GM21825 (cell line): ENCODE data around the gene AMPH.

Experiments
- ATAC-seq: cut with Tn5 transposase; IDR thresholded peaks from one replicate; pipeline ENCODE4 v1.9.1; 2021; ENCODE audit warnings: mild to moderate bottlenecking, moderate library complexity; ENCODE audit not compliant: unreplicated experiment

Gene AMPH

DNA sequence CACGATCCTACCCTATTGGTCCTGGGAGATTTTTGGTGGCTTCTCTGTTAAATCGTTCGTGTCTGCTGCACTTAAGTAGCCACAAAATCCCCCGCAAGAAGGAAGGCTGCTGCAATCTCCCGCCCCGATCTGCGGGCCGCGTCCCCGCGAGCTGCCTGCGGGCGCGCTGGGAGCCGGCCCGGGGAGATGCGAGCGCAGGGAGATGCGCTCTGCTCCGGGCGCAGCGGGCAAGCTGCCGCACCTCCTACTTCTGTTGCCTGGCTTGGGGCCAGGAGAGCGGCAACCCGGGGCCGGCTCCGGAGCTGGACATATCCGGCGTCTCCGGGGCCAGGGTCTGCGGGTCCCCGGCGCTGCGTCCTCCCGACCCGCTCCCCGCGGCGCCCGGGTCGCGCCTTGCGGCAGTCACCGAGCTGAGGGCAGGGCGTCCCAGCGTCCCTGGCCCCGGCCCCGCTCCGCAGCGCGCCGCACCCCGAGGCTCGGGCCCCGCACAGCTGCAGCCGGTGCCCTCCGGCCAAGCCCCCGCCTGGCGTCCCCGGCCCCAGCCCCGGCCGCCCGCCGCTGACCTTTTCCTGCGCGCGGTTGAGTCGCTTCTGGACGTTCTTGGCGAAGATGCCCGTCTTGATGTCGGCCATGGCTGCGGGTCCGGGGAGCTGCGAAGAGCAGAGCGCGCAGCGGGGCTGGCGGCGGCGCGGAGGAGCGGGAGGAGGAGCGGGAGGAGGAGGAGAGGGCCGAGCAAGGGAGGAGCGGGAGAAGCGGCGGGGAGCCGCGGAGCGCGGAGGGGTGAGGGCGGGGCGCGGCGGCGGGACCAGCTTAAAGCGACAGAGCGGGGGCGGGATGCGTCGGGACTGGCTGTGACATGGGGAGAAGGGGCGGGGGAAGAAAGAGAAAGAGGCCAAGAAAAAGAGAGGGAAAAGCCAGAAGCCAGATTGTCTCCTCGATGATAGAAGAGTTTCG, at the start of gene AMPH:
AMPH (minus strand) TSS at position 654 of the 954 bp plus-strand sequence; CDS start at position 632, 22 bp downstream.
- ATAC-seq = no peak

- ATAC-seq = no peak
These were observed 48.2 kb upstream of the AMPH start for GRCh38 chr7:38679419-38679818.

GRCh38 chr7:38678698-38679054, 47.5 kb upstream of the AMPH start:
- no peak for ATAC-seq

DNA sequence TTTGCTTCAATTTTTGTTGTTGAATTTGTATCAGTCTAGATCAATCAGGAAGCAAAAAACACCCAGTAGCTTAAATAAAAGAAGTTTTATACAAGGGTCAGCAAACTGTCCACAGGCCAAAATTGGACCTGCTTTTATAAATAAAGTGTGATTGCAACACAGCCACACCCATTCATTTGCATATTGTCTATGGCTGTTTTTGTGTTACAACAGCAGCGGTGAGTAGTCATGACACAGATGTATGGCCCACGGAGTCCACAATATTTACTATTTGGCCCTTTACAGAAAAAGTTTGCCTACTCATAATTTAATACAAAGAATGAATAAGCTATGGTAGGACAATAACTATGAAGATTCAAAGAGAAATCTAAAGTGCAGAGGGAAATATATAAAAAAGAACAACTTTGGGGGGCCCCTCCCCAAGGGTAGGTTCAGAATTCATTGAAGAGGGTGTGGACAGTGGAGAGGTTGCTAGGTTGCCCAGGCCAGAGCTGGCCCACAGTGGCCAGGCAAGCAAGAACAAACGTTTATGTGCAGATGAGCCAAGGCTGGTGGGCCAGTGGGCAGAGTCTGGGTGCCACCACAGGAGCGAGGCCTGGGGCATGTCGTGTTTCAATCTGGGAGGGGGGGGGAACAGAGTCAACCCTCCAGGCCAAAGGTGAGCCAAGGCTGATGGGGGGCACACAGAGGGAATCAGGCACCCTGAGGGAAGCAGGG, 47.0 kb upstream of the AMPH start:
- ATAC-seq = no peak

DNA sequence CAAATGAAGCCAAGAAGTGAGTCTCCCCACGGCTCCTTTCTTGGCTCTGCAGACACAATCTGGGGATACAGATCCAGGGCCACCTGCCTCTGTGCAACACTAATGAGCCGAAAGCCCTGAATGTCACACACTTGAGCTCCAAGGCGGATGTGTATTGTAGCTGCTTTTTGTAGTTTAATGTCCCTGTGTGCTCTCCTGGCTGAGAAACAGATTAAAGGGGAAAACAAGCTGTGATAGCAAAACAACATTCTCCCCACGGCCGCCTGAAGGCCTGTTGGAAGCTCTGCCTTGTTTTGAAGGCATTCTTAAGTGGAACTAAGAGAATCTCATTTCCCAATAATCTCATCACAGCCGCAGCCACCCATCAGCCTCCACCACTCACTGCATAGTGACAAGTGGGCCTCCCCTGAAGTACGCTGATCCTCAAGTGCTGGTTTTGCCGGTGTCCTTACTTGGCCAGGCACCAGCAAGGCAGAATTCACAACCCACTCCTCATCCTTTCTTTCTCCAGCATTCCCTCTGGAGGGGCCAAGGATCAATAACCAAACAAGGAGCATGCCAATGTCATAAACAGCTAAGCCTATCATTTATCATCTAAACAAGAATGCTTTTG, 44.4 kb upstream of the AMPH start:
- no peak for ATAC-seq

DNA sequence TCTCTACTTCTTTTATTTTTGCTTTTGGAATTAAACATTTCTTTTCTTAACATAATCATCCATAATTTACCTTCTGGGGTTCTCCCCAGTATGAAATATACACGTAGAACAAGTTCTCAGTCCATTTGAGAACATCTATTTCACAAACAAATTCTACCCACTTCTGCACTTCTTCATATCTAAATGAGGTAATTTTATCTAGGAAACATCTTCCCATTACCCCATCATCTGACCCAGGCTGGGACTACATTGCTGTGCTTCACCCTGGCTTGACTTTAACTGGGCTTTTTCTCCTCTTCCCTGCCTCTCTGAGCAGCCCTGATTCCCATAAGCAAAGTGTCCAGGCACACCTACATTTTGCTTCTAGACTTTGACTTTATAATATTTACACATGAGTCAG, 43.3 kb upstream of the AMPH start:
- ATAC-seq = no peak

DNA sequence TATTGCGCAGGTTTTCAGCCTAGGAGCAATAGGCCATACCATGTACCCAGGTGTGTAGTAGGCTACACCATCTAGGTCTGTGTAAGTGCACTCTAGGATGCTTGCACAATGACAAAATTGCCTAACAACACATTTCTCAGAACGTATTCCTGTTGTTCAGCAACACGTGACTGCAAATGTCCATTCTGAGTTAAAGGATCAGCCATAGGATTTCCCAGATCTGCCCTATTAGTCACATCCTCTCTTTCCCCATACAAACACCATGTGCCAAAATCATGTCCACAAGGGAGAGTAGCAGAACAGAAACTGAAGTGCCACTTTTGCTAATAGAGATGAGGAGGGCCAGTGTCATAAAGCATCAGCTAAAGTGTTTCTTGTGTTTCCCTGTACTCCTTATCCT, 42.6 kb upstream of the AMPH start:
- ATAC-seq = no peak

GRCh38 chr7:38671911-38672905, 41.0 kb upstream of the AMPH start:
- peak; percentile 69 for ATAC-seq

DNA sequence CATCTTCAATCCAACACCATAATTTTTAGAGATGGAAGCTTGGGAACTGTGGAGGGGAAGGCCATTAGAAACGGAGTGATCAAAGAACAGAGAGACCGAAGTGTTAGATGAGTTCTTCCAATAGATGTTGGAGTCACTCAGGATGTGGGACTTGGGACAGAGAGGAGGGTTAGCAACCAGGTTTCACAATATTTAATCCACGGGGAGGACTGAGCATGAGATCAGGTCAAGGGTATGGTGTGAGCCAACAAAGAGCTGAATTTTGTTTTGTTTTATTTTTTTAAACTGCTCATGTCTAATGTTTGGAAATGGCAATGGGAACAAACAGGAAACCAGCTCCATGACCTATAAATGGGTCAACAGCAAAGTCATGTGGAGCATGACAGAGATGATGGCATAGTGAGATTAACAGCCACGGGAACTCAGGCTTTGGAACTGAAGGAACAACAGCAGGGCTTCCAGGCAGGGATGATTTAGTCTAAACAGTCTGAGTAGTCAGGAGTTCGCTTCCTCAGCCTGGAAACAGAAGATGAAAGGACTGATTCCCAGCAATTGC, 38.9 kb upstream of the AMPH start:
- ATAC-seq = no peak

DNA sequence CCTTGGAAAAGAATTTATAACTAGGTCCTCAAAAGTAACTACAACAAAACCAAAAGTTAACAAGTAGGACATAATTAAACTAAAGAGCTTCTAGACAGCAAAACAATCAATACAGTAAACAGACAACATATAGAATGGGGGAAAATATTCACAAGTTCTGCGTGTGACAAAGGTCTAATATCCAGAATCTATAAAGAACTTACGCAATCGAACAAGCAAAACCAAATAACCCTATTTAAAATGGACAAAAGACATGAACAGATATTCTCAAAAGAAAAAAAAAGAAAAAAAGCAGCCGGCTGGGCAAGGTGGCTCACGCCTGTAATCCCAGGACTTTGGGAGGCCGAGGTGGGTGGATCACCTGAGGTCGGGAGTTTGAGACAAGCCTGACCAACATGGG, 33.8 kb upstream of the AMPH start:
- ATAC-seq = no peak

DNA sequence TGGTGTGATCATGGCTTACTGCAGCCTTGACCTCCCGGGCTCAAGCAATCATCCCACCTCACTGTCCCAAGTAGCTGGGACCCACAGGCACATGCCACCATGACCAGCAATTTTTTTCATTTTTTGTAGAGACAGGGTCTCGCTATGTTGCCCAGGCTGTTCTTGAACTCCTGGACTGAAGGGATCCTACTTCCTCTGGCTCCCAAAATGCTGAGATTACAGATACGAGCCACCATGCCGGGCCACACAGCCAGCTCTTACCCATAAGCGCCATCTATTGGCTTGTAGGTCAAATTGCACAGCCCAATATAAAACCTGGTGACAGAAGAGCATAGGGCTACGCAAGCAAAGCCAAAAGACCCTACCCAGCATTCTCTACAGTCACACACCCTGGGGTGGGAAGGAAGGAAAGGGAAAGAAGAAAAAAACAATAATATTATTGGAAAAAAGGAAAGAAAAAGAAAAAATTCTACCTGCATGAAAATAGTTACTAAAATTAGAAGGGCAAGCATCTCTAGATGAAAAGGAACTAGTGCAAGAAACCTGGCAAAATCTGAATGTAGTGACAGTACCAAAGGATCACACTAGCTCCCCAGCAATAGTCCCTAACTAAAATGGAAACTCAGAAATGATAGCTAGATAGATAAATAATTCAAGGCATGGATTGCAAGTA, 29.4 kb upstream of the AMPH start:
- peak; percentile 81 for ATAC-seq

DNA sequence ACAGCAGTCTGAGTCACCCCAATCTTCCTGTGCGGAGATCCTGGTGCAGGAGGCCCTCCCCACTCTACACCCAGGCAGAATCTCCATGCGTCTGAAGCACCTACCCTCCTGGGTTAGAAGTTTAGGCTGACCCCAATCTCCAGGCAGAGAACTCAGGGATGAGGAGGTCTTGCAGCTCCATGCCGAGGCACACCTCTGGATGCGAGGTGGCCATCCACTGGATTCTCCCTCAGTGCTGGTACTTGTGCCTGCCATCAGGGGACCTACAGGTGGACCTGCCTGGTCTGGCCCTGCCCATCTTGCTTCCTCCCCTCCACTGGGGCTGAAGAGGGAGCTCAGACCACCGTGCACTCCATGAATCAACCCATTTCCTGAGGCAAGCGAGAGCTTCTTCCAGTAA, 28.8 kb upstream of the AMPH start:
- no peak for ATAC-seq

DNA sequence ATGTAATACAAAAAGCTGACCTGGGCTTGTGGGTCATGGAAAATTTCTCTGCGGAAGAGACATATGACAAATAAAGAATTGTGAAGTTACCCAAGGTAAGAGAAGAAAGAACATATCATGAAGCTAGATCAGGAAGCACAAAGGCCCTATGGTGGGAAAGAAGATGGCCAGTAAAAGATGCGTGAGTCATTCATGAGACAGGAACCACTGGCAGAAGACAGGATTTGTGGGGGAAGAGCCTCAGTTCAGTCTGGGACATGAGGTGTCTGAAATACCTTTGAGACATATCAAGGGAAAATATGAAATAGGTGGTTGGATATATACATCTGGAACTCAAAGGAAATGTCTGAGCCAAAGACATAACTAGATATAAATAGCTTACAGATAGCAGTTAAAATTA, 27.7 kb upstream of the AMPH start:
- ATAC-seq = no peak

DNA sequence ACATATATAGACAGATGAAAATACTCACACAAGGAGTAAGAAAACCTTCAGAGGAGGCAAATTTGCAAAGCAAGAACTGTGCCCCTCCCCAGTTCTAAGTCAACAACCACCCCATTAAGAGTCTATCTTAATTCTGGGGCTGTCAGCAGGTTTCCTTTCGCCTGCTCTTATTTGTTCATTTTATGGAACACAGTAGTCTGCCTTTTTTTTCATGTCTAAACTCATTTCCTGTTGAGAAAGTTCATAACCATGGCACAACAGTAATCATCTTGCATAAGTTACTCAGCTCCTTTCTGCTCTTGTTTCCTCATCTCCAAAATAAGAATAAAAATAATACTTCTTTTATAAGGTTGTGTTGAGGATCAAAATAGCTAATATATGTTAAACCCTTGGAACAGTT, 25.8 kb upstream of the AMPH start:
- ATAC-seq = no peak

- ATAC-seq = no peak
These were observed 24.9 kb upstream of the AMPH start for GRCh38 chr7:38655833-38656774.

DNA sequence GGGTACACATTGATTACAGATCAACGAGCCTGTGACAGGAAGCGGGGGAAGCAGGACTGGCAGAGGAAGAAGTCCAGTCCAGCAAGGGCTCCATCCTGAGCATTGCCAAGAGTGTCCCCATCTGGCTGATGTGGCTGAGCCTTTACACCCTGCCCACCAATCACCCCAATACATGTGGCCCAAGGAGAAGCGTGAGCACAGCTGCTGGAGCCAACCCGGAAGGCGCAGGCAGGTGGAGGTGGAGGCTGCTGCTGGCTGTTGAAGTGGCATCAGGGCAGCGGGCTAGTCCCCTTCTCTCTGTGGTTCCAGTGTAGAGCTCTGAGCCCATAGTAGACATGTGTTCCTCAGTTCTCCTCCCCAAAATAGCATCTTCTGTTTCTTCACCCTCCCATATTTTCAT, 6.8 kb upstream of the AMPH start:
- no peak for ATAC-seq

GRCh38 chr7:38632411-38632810, 1.2 kb upstream of the AMPH start:
- ATAC-seq = no peak

GRCh38 chr7:38629651-38630510, 1.3 kb downstream of the AMPH start:
- ATAC-seq = no peak
